ENCODE data around the gene GALNT18.

DNA sequence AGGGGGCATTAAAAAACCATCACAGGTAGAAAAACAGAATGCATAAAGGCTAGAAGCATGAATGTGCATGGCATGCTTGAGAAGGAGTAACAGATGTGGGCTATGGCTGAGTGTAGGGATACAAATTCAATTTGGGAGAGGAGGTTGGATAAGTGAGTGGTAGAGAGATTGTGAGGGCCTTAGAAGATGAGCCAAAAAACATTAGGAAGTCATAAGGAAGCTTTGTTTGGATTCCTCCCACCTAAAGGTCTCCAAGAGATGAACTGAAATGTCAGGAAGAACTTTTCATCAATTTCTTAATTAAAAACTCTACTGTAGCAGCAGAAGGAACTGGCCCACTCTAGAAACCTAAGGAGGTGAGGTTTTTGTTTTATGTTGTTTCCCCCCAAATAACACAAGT, 227.6 kb downstream of the GALNT18 start:
- TF ChIP-seq POLR2A (IDR thresholded peaks at IDR 0.05), result no peak
- TF ChIP-seq, protein P1, sequence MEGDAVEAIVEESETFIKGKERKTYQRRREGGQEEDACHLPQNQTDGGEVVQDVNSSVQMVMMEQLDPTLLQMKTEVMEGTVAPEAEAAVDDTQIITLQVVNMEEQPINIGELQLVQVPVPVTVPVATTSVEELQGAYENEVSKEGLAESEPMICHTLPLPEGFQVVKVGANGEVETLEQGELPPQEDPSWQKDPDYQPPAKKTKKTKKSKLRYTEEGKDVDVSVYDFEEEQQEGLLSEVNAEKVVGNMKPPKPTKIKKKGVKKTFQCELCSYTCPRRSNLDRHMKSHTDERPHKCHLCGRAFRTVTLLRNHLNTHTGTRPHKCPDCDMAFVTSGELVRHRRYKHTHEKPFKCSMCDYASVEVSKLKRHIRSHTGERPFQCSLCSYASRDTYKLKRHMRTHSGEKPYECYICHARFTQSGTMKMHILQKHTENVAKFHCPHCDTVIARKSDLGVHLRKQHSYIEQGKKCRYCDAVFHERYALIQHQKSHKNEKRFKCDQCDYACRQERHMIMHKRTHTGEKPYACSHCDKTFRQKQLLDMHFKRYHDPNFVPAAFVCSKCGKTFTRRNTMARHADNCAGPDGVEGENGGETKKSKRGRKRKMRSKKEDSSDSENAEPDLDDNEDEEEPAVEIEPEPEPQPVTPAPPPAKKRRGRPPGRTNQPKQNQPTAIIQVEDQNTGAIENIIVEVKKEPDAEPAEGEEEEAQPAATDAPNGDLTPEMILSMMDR (IDR thresholded peaks at IDR 0.05), result no peak

All from right lobe of liver (tissue), 4 donors.